MM.1S (cell line): ENCODE data around the gene POLG2.

Experiments used
- EZH2 ChIP-seq: fragments of 300-600 bp; sonication (generic); optimal IDR thresholded peaks from 2 replicates; pipeline ENCODE3; 2017; ENCODE audit warnings: low read depth, mild to moderate bottlenecking, antibody characterized with exemption, low read length, mixed read lengths
- TF ChIP-seq, protein P1 (sequence below): fragments of 300-600 bp; sonication (generic); IDR thresholded peaks from 2 replicates; pipeline ENCODE4 v1.5.1; 2016; ENCODE audit warnings: antibody characterized with exemption, low read length, mixed read lengths

DNA sequence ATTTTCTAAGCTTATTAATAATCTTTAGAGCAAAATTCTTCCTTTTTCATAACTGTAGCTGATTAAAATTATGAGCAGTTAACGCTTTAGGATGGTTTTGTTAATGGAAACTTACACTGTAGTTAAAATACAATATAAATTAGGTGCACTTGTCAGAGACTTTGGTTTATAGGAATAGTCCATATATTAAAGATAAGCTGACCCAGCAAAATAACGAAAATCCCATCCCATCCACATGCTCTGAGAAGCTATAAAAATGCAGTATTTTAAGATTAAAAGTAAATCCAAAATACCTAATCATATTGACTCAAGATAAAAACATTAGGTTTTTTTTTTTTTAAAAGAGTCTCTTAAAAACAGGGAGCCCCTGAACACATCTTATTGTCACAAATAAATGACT is 47.9 kb upstream of the POLG2 start:
- TF ChIP-seq, protein P1, sequence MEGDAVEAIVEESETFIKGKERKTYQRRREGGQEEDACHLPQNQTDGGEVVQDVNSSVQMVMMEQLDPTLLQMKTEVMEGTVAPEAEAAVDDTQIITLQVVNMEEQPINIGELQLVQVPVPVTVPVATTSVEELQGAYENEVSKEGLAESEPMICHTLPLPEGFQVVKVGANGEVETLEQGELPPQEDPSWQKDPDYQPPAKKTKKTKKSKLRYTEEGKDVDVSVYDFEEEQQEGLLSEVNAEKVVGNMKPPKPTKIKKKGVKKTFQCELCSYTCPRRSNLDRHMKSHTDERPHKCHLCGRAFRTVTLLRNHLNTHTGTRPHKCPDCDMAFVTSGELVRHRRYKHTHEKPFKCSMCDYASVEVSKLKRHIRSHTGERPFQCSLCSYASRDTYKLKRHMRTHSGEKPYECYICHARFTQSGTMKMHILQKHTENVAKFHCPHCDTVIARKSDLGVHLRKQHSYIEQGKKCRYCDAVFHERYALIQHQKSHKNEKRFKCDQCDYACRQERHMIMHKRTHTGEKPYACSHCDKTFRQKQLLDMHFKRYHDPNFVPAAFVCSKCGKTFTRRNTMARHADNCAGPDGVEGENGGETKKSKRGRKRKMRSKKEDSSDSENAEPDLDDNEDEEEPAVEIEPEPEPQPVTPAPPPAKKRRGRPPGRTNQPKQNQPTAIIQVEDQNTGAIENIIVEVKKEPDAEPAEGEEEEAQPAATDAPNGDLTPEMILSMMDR = no peak
- TF ChIP-seq EZH2 = no peak
